KMS-11 (cell line): ENCODE results near the gene ERC2.

ENCODE experiments used
- H2AFZ ChIP-seq: fragments of 200-600 bp; sonication (generic); 2 replicates; pipeline ENCODE4 v1.6.1; 2016; ENCODE audit warnings: antibody characterized with exemption, mixed run types, low read depth
- H3K27ac ChIP-seq: fragments of 200-600 bp; sonication (generic); 2 replicates; pipeline ENCODE4 v1.6.1; 2016; ENCODE audit warnings: mild to moderate bottlenecking, mixed run types
- H3K27me3 ChIP-seq: fragments of 200-600 bp; sonication (generic); 2 replicates; pipeline ENCODE4 v1.6.1; 2017; ENCODE audit warnings: mild to moderate bottlenecking, low read depth, mixed run types, moderate library complexity; ENCODE audit not compliant: insufficient read depth
- H3K36me3 ChIP-seq: fragments of 200-600 bp; sonication (generic); 2 replicates; pipeline ENCODE4 v1.6.1; 2017; ENCODE audit warnings: mild to moderate bottlenecking, mixed run types; ENCODE audit not compliant: insufficient read depth
- H3K4me1 ChIP-seq: fragments of 200-600 bp; sonication (generic); 2 replicates; pipeline ENCODE4 v1.6.1; 2016; ENCODE audit warnings: mild to moderate bottlenecking, low read depth, mixed run types; ENCODE audit not compliant: poor library complexity, severe bottlenecking
- H3K4me2 ChIP-seq: fragments of 200-600 bp; sonication (generic); 2 replicates; pipeline ENCODE4 v1.7.0; 2016; ENCODE audit warnings: mild to moderate bottlenecking, mixed run types
- H3K4me3 ChIP-seq: fragments of 200-600 bp; sonication (generic); IDR thresholded peaks from 2 replicates; pipeline ENCODE4 v1.6.1; 2017; ENCODE audit warnings: low read depth, low read length, mixed read lengths; ENCODE audit not compliant: insufficient read depth
- H3K79me2 ChIP-seq: fragments of 200-600 bp; sonication (generic); 2 replicates; pipeline ENCODE4 v1.6.1; 2016; ENCODE audit warnings: low read depth, mixed run types; ENCODE audit not compliant: insufficient read depth
- H3K9ac ChIP-seq: fragments of 200-600 bp; sonication (generic); 2 replicates; pipeline ENCODE4 v1.6.1; 2016; ENCODE audit warnings: mild to moderate bottlenecking, mixed run types
- H4K20me1 ChIP-seq: fragments of 200-600 bp; sonication (generic); 2 replicates; pipeline ENCODE4 v1.6.1; 2016; ENCODE audit warnings: mild to moderate bottlenecking, mixed run types; ENCODE audit not compliant: insufficient read depth
- CTCF ChIP-seq: fragments of 200-600 bp; sonication (generic); conservative IDR thresholded peaks from 2 replicates; pipeline ENCODE4 v1.6.1; 2017; ENCODE audit warnings: low read depth, mild to moderate bottlenecking, antibody characterized with exemption, low read length, moderate library complexity, mixed read lengths

Gene ERC2

DNA sequence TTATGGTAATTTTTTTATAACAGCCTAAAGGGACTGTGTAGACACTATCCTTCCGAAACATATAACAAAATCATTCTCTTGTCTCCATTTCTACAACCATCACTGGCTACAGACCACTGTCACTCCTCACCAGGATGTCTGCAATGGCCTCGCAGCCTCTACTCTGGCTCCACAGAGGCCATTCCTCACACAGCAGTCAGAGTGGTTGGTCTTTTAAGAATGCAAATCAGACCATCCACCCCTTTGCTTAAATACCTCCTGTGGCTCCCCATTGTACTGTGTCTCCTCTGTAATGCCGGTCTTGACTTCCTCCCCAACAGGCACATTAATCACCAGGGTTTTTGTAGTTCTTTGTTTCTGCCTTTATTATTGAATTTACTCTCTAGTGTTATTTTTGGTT, 344.8 kb downstream of the ERC2 start:
- H3K4me1 ChIP-seq: peaks cover 13% of the 10 kb centered on the region
- H2AFZ ChIP-seq: no peak overlapping the region
- H3K79me2 ChIP-seq: no peaks in the 10 kb centered on the region
- H3K4me2 ChIP-seq: no peak overlapping the region
- H3K36me3 ChIP-seq: no peaks in the 10 kb centered on the region
- no peak overlapping the region for H3K27ac ChIP-seq
- no peak overlapping the region for H3K9ac ChIP-seq
- no peak overlapping the region for H3K4me3 ChIP-seq
- no peaks in the 10 kb centered on the region for H3K27me3 ChIP-seq
- TF ChIP-seq CTCF: no peak
- no peaks in the 10 kb centered on the region for H4K20me1 ChIP-seq

DNA sequence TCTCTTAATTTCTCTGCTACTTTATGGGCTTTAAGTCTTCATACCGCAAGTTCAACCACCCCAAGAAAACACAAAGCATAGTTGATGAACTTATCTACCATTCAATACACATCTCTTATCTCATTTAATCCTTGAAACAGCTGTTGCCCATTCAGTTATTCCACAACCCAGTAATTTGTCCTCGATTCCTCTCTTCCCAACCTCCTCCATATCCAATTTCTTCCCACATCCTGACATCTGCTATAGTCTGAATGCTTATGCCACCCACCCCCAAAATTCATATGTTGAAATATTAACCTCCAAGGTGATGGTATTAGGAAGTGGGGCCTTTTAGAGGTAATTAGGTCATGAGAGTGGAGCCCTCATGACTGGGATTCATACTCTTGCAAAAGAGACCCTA, 345.4 kb downstream of the ERC2 start:
- H2AFZ ChIP-seq: no peak overlapping the region
- H3K4me1 ChIP-seq: peaks cover 13% of the 10 kb centered on the region
- no peak overlapping the region for H3K9ac ChIP-seq
- no peak overlapping the region for H3K4me2 ChIP-seq
- no peaks in the 10 kb centered on the region for H3K79me2 ChIP-seq
- no peak overlapping the region for H3K27ac ChIP-seq
- no peaks in the 10 kb centered on the region for H3K36me3 ChIP-seq
- H4K20me1 ChIP-seq: no peaks in the 10 kb centered on the region
- no peak overlapping the region for H3K4me3 ChIP-seq
- no peaks in the 10 kb centered on the region for H3K27me3 ChIP-seq
- no peak for TF ChIP-seq CTCF

DNA sequence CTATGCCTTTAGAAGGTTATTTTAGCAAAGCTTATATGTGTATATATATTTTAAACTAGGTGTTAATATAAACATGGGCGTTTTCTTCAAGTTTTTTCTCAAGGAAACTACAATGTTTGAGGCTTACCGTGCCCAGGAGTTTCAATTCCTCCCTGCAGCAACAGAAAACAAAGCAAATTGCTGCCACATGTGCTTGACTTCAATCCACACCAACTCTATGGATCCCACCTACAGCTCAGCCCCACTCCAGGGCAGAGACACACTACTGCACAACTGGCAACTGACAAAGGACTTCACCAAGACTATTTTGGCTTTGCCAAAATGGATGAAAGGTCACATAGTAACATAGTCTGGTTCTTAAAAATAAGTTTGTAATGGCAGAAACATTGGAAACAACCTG, 346.6 kb downstream of the ERC2 start:
- no peak for TF ChIP-seq CTCF
- Histone ChIP-seq H3K4me3 (no peak overlapping the region), H3K4me2 (no peak overlapping the region)

DNA sequence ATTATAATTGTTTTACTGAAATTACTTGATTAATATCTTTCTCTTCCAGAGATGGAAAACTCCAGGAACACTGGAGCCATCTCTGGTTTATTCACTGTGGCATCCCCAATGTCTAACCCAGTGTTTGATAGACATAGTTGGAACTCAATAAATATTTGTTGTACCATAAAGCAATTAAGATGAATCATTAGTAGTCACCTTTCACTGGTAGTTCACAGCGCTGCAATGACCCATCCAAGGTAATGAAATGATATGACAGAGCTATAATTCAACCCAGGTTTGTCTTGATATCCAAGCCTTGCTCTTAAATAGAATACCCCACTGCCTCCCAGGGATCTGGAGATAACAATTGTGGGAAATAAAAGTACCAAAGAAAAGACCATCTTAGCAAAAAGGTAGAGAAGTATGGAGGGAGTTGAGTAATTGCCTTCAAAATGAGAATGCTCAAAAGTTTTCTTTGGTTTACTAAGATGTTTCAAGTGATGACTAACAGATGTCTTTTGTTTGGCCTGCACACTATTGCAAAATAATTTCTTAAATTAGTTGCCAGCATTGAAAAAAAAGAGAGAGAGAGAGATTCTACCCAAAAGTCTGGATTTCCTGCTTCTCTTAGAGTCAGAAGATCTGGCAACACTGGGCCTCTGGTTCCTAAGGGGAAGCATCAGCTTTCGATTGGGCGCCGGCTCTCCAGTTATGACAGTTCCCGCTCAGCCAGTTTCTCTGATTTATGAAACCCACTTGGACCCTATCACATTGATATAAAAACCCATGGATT, 348.5 kb downstream of the ERC2 start:
- Histone ChIP-seq H3K4me2 (no peak overlapping the region), H3K4me1 (peaks cover 8% of the 10 kb centered on the region), H3K79me2 (no peaks in the 10 kb centered on the region), H3K27ac (no peak overlapping the region), H4K20me1 (no peaks in the 10 kb centered on the region), H3K9ac (no peak overlapping the region), H3K36me3 (no peaks in the 10 kb centered on the region), H2AFZ (no peak overlapping the region), H3K27me3 (no peaks in the 10 kb centered on the region), H3K4me3 (no peak overlapping the region)
- TF ChIP-seq CTCF: no peak

More for the DNA sequence above, 346.6 kb downstream of the ERC2 start:
- Histone ChIP-seq H3K36me3 (no peaks in the 10 kb centered on the region), H3K9ac (no peak overlapping the region), H3K27ac (no peak overlapping the region), H2AFZ (no peak overlapping the region), H3K27me3 (no peaks in the 10 kb centered on the region), H4K20me1 (no peaks in the 10 kb centered on the region), H3K79me2 (no peaks in the 10 kb centered on the region), H3K4me1 (peaks cover 13% of the 10 kb centered on the region)
